ENCODE results near the gene POP5. TPM values are rescaled to one million over a fixed set of nuclear protein-coding genes. Genes with fewer than 3 reads are reported as not detected.
"Not testable (repeated sequence)": the region's sequence is repeated elsewhere in the genome, so short reads cannot be mapped to it uniquely, and the experiment has no call there.

Gene POP5, protein sequence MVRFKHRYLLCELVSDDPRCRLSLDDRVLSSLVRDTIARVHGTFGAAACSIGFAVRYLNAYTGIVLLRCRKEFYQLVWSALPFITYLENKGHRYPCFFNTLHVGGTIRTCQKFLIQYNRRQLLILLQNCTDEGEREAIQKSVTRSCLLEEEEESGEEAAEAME
- polyA plus RNA-seq (ENCODE audit: insufficient read depth in 1 of 5, insufficient read length in 5 of 5, low replicate concordance in 1 of 5), result 10 to 100 TPM; 47.2 to 53.8 (median 48.9) TPM
- long read RNA-seq, donor 1, transcript POP5-202 (5 exons, 801 nt), result major isoform, 22 of 44 reads
- long read RNA-seq, donor 1, transcript POP5-207 (1 exons, 578 nt), result minor isoform, 7 of 44 reads
- long read RNA-seq, donor 1, transcript POP5-205 (2 exons, 718 nt), result minor isoform, 7 of 44 reads
- long read RNA-seq, donor 1, transcript POP5-201 (4 exons, 913 nt), result minor isoform, 5 of 44 reads
- long read RNA-seq, donor 1, partial matches to known transcripts, result 0 of 44 reads
- long read RNA-seq, donor 1, other reads (novel, unspliced or antisense), result 0 of 44 reads
- long read RNA-seq, donor 2, partial matches to known transcripts, result 0 of 9 reads
- long read RNA-seq, donor 2, other reads (novel, unspliced or antisense), result 0 of 9 reads
- long read RNA-seq, donor 3, transcript POP5-207 (1 exons, 578 nt), result minor isoform, 8 of 32 reads
- long read RNA-seq, donor 3, transcript POP5-202 (5 exons, 801 nt), result major isoform, 10 of 32 reads
- long read RNA-seq, donor 3, partial matches to known transcripts, result 0 of 32 reads
- long read RNA-seq, donor 3, other reads (novel, unspliced or antisense), result 0 of 32 reads
- long read RNA-seq, donor 4, partial matches to known transcripts, result 0 of 13 reads
- long read RNA-seq, donor 4, other reads (novel, unspliced or antisense), result 0 of 13 reads
- long read RNA-seq, donor 5, transcript POP5-207 (1 exons, 578 nt), result minor isoform, 5 of 25 reads
- long read RNA-seq, donor 5, transcript POP5-202 (5 exons, 801 nt), result major isoform, 13 of 25 reads
- long read RNA-seq, donor 5, partial matches to known transcripts, result 0 of 25 reads
- long read RNA-seq, donor 5, other reads (novel, unspliced or antisense), result 0 of 25 reads
- long read RNA-seq, donor 6, transcript POP5-201 (4 exons, 913 nt), result minor isoform, 6 of 34 reads
- long read RNA-seq, donor 6, transcript POP5-202 (5 exons, 801 nt), result major isoform, 14 of 34 reads
- long read RNA-seq, donor 6, transcript POP5-205 (2 exons, 718 nt), result minor isoform, 6 of 34 reads
- long read RNA-seq, donor 6, transcript POP5-207 (1 exons, 578 nt), result minor isoform, 5 of 34 reads
- long read RNA-seq, donor 6, partial matches to known transcripts, result 0 of 34 reads
- long read RNA-seq, donor 6, other reads (novel, unspliced or antisense), result 0 of 34 reads
- long read RNA-seq, donor 7, transcript POP5-202 (5 exons, 801 nt), result major isoform, 7 of 19 reads
- long read RNA-seq, donor 7, partial matches to known transcripts, result 0 of 19 reads
- long read RNA-seq, donor 7, other reads (novel, unspliced or antisense), result 0 of 19 reads
- long read RNA-seq, donor 8, transcript POP5-202 (5 exons, 801 nt), result major isoform, 7 of 17 reads
- long read RNA-seq, donor 8, partial matches to known transcripts, result 0 of 17 reads
- long read RNA-seq, donor 8, other reads (novel, unspliced or antisense), result 0 of 17 reads

- DNase-seq, result peak; percentile 94 to 95
Measured at GRCh38 chr12:120580787-120581723, at the start of gene POP5. TSS of gene POP5 (minus strand) at chr12:120581402. CDS start at chr12:120581362, 40 bp downstream.

GRCh38 chr12:120630104-120630892 lies 49.1 kb upstream of the POP5 start:
- DNase-seq, result no peak

GRCh38 chr12:120628919-120629318 lies 47.7 kb upstream of the POP5 start:
- no peak for DNase-seq

DNA sequence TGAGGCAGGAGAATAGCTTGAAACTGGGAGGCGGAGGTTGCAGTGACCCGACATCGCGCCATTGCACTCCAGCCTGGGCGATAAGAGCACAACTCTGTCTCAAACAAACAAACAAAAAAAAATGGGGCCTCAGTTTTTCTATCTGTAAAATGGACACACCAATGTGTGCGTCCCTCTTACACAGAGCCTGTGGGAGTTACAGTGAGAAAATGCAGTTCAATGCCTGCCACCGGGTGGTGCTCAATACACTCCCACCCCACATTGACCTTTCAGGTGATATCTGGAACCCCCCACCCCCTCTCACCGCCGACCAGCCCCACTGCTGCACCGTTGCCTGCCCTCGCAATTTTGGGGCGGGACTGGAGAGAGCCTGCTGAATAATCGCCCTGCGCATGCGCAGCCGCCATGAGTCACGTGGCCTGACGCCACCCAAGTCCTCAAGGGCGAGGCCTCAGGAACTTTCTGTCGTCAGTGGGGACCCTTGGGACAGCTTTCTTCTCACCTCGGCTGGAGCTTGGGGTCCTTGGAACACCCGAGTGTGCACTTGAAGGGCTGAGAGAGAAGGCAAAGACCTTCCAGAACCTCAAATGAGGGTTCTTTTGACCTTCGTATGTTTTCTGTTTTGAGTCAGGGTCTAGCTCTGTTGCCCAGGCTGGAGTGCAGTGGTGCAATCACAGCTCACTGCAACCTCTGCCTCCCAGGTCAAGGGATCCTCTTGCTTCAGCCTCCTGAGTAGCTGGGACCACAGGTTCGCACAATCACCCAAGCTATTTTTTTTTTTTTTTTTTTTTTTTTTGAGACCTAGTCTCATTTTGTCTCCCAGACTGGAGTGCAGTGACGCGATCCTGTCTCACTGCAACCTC lies 44.6 kb upstream of the POP5 start:
- no peak for DNase-seq

GRCh38 chr12:120620624-120621023 lies 39.4 kb upstream of the POP5 start:
- no peak for DNase-seq

- DNase-seq, result no peak
Measured at GRCh38 chr12:120618954-120619615, 37.9 kb upstream of the POP5 start.

DNA sequence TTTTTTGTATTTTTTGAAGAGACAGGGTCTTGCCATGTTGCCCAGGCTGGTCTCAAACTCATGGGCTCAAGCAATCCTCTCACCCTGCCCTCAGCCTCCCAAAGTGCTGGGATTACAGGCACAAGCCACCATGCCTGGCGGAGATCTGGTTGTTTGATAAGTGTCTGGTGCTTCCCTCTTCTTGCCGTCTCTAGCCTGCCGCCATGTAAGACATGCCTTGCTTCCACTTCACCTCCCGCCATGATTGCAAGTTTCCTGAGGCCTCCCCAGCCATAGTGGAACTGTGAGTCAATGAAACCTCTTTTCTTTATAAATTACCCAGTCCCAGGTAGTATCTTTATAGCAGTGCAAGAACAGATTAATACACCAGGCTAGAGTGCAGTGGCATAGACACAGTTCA lies 36.6 kb upstream of the POP5 start:
- DNase-seq, result not testable (repeated sequence)

GRCh38 chr12:120617193-120617592 lies 36.0 kb upstream of the POP5 start:
- DNase-seq, result not testable (repeated sequence)

GRCh38 chr12:120614848-120615247 lies 33.6 kb upstream of the POP5 start:
- no peak for DNase-seq

- not testable (repeated sequence) for DNase-seq
Measured at GRCh38 chr12:120611534-120611933, 30.3 kb upstream of the POP5 start.

DNA sequence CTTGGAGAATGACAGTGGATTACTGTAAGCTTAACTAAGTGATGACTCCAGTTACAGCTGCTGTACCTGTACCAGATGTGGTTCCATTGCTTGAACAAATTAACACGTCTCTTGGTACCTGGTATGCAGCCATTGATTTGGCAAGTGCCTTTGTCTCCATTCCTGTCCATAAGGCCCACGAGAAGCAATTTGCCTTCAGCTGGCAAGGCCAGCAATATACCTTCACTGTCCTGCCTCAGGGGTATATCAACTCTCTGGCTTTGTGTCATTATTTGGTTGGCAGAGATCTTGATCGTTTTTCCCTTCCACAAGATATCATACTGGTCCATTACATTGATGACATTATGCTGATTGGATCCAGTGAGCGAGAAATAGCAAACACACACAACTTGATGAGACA lies 29.4 kb upstream of the POP5 start:
- DNase-seq, result no peak

GRCh38 chr12:120602416-120602815 lies 21.2 kb upstream of the POP5 start:
- not testable (repeated sequence) for DNase-seq

DNA sequence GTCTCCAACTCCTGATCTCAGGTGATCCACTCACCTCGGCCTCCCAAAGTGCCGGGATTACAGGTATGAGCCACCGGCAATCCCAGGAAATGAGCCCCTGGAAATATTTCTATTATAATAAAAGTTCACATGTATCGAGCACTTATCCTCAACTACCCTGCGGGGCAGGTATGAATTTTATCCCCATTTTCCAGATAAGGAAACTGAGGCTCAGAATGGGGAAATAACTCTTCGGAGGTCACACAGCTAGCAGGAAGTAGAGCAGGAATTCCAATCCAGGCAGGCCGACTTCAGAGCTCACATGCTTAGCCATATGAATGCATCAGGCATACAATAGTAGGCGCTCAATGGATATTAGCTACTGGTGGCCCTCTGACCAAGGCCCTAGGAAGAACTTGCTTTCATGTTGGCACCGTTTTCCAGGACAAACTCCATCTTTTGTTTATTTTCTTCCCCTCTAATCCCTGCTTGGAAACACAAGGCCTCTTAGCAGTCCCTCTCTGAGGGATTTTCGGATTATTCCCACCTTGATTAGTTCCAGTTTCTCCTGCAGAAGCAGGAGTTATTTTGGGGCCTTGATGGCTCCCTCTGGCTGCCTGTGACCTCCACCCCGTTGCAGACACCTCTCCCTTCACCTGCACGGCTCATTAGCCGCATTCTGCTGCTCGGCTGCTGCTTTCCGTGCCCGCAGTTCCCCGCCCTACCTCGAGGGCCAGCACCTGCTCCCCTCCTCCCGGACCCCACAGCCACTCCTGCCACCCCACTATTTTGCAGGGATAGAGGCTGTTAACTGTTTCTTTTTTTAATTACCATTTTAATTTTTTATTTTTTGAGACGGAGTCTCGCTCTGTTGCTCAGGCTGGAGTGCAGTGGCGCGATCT lies 18.7 kb upstream of the POP5 start:
- DNase-seq, result no peak

DNA sequence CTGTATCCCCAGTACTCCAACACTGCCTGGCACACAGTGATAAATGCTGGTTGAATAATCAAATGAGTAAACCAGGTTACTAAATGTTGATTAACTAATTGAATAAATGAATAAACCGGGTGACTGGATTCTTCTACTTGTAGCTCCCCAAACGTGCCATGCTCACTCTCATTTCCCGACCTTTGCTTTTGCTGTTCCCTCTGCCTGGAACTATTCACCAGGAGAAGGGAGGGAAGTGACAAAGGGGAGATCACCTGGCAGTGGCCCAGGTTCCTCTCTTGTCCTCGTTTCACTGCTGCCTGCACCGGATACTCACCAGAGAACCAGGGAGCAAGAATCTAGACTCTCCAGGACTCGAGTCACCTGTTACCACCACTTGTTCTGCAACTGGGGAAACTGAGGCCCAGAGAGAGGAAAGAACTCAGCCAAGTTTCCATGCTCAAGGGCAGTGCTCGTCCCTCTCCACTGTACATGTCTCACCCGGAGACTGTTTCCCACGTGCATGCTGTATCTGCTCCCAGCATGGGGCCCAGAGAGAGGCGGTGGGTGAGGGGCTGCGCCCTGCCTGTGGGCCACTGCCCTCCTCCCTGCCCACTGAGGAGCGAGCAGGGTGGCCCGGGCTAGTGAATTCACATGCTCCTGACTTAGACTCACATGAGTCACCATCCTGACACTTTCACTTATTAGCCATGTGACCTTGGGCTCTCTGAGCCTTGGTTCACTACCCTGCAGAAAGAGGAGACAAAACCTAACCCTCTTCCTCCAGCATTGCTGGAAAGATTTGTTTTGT lies 17.7 kb upstream of the POP5 start:
- no peak for DNase-seq

DNA sequence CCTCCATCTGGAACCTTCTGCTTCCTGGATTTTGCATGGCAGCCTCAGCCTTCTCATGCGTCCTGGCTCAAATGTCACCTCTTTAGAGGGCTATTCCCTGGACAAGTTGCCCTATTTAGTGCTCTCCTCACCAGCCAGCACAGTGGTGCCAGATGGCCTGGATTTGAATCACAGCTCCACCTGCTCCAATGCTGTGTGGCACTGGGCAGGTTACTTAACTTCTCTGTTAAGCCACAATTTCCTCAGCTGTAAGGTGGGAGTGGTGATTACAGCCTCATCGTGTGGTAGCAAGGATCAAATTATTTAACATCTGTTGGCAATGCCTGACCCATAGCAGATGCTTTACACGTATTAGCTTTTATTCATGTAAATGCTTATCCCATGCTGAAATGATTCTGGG lies 16.7 kb upstream of the POP5 start:
- DNase-seq, result no peak

DNA sequence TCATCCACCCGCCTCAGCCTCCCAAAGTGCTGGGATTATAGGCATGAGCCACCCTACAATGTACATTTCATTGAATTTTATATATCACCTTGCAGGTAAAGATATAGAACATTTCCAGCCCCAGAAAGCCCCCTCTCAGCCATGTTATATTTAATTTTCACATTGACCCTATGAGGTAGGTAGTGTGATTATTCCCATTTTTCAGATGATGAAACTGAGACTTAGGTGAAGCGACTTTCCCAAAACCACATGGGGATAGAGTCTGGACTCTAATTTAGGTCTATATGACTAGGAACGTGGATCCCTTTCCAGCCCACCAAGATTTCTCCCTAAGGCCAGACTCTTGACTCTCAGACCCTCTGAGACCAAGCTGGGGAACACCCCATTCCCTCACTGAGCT lies 15.7 kb upstream of the POP5 start:
- DNase-seq, result no peak

Measured in right lung (tissue), 10 donors.